Measurements from ENCODE around the gene ZNF24. TPM values are rescaled to one million over a fixed set of nuclear protein-coding genes. Genes with fewer than 3 reads are reported as not detected.
A peak's percentile ranks its signal among the peaks of the same experiment; 100 is the strongest.

Gene ZNF24
- total RNA-seq, 1 donor from 2014 or later = 64.1 TPM

DNA sequence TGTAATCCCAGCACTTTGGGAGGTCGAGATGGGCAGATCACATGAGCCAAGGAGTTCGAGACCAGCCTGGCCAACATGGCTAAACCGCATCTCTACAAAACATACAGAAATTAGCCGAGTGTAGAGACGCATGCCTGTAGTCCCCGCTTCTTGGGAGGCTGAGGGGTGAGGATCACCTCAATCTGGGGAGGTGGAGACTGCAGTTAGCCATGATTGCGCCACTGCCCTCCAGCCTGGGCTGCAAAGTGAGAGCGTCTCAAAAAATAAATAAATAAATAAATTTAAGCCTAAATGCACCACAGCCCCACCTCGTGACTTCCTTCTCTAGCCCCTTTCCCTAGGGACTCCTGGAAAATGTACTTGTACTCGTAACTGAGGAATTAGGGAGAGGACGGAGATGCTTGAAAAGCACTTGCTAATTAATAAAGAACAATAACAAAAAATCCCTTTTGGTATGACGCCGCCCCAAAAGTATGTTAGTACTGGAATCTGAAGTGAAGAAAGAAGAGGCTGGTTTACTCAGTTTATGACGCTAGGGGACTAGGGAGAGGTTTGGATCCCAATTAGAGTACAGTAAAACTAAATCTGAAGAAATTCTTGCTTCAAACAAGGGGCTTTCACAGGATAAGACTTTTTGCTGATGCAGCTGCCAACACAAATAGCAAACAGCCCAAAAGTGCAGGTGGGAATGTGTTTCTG, 33.8 kb upstream of the ZNF24 start:
- no peaks in the 10 kb centered on the region for H3K9me3 Mint-ChIP-seq
- DNase-seq (ENCODE audit: extremely low spot score, unreplicated experiment) = no peak
- peak overlapping the region; percentile 85 for H3K4me3 Mint-ChIP-seq
- H3K36me3 Mint-ChIP-seq = no peaks in the 10 kb centered on the region
- no peak overlapping the region for H3K27ac Mint-ChIP-seq
- H3K27me3 Mint-ChIP-seq = peaks cover 31% of the 10 kb centered on the region
- TF ChIP-seq, protein P1, sequence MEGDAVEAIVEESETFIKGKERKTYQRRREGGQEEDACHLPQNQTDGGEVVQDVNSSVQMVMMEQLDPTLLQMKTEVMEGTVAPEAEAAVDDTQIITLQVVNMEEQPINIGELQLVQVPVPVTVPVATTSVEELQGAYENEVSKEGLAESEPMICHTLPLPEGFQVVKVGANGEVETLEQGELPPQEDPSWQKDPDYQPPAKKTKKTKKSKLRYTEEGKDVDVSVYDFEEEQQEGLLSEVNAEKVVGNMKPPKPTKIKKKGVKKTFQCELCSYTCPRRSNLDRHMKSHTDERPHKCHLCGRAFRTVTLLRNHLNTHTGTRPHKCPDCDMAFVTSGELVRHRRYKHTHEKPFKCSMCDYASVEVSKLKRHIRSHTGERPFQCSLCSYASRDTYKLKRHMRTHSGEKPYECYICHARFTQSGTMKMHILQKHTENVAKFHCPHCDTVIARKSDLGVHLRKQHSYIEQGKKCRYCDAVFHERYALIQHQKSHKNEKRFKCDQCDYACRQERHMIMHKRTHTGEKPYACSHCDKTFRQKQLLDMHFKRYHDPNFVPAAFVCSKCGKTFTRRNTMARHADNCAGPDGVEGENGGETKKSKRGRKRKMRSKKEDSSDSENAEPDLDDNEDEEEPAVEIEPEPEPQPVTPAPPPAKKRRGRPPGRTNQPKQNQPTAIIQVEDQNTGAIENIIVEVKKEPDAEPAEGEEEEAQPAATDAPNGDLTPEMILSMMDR (conservative IDR thresholded peaks at IDR 0.05) = no peak
- no peaks in the 10 kb centered on the region for H3K4me1 Mint-ChIP-seq (ENCODE audit: unreplicated experiment)

DNA sequence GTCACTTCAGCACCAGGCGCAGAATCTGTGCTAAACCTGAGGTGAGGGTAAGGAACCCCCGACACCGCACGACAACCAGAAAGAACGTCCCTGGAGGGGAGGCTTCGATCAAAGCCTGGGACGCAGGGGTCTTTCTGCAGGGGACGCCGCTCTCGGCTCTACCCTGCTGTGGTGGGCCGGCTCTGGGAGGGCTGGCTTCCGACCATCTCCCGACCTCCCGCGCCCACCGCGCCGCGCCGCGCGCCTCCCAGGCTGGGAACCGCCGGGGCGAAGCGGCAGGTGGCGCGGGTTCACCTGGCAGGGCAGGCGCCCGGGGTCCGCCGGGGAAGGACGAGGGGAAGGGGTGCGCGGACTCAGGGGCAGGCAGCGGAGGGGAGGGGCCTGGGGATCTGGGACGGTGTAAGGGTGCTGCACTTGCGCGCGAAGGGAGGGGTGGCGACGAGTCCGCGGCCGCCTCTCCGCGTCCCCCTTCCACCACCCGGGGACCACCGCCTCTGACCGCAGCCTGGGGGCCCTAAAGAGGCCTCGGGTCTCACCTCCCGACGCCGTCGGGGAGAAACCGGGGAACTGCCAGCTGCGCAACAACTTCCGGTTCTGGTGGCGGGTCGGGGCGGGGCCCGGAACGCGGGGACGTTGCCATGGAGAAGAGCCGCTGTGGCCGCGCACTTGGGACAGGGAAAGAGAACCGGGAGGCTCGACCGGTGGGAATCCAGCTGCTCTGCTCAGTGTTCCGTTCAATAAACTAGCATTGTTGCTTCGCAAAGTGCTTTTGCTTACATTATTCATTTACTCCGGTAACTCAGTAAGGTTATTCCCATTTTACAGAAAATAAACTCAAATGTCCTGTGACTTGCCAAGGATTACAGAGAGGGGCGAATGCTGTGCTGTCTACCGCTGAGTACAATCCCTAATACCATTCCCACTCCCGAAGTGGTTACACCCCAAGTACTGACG, 32.8 kb upstream of the ZNF24 start, which contains the start of gene ZNF396:
TSS of gene ZNF396 (minus strand) at position 596 of the 954 bp plus-strand sequence. CDS start 3,045 bp downstream, outside the sequence.
- H3K9me3 Mint-ChIP-seq = no peaks in the 10 kb centered on the region
- H3K4me1 Mint-ChIP-seq (ENCODE audit: unreplicated experiment) = no peaks in the 10 kb centered on the region
- peaks cover 31% of the 10 kb centered on the region for H3K27me3 Mint-ChIP-seq
- peak within 1 kb of the TSS; percentile 48 for H3K27ac Mint-ChIP-seq
- DNase-seq (ENCODE audit: extremely low spot score, unreplicated experiment) = peak; percentile 80
- no peaks in the 10 kb centered on the region for H3K36me3 Mint-ChIP-seq
- TF ChIP-seq, protein P1 (conservative IDR thresholded peaks at IDR 0.05) = no peak
- peak within 1 kb of the TSS; percentile 90 for H3K4me3 Mint-ChIP-seq

DNA sequence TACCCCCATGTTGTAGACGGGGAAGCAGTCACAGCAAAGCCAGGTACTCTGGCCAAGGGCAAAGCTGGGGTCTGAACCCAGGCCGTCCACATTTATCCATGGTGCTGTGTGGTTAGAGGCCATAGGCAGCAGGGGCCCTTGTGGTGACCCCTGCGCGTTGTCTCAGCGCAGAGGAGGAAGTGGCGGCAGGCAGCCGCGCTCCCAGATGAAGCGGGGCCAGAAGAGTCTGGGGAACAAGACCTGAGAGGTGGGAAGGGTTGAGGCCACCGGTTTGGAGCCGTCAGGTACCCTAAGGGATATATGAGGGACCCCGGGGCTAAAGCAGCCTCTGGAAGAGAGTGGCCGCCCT, 32.1 kb upstream of the ZNF24 start:
- Mint-ChIP-seq H3K4me1 (ENCODE audit: unreplicated experiment) (no peaks in the 10 kb centered on the region), H3K27ac (peak overlapping the region; percentile 48), H3K36me3 (no peaks in the 10 kb centered on the region), H3K27me3 (peaks cover 31% of the 10 kb centered on the region), H3K4me3 (peak overlapping the region; percentile 90), H3K9me3 (no peaks in the 10 kb centered on the region)
- TF ChIP-seq, protein P1 (conservative IDR thresholded peaks at IDR 0.05) = no peak
- DNase-seq (ENCODE audit: extremely low spot score, unreplicated experiment) = no peak

DNA sequence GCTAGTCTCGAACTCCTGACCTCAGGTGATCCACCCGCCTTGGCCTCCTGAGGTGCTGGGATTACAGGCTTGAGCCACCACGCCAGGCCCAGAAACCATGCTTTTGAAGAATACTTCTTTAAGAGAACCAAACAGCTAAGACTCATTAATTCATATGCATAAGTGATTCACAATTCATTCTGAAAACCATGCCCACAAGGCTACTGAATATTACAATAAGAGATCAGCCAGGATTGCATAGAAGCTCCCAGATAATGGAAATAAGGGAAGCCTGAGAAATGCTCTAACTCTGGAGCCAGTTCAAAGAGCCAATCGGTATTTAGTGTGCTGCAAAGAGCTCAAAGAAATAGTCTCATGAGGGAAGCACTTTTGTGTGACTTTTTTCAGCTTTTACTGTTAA, 30.5 kb upstream of the ZNF24 start:
- H3K36me3 Mint-ChIP-seq = no peaks in the 10 kb centered on the region
- H3K4me3 Mint-ChIP-seq = peak overlapping the region; percentile 37
- peaks cover 28% of the 10 kb centered on the region for H3K27me3 Mint-ChIP-seq
- no peak for DNase-seq (ENCODE audit: extremely low spot score, unreplicated experiment)
- TF ChIP-seq, protein P1 (conservative IDR thresholded peaks at IDR 0.05) = no peak
- H3K9me3 Mint-ChIP-seq = no peaks in the 10 kb centered on the region
- no peaks in the 10 kb centered on the region for H3K4me1 Mint-ChIP-seq (ENCODE audit: unreplicated experiment)
- H3K27ac Mint-ChIP-seq = no peak overlapping the region

DNA sequence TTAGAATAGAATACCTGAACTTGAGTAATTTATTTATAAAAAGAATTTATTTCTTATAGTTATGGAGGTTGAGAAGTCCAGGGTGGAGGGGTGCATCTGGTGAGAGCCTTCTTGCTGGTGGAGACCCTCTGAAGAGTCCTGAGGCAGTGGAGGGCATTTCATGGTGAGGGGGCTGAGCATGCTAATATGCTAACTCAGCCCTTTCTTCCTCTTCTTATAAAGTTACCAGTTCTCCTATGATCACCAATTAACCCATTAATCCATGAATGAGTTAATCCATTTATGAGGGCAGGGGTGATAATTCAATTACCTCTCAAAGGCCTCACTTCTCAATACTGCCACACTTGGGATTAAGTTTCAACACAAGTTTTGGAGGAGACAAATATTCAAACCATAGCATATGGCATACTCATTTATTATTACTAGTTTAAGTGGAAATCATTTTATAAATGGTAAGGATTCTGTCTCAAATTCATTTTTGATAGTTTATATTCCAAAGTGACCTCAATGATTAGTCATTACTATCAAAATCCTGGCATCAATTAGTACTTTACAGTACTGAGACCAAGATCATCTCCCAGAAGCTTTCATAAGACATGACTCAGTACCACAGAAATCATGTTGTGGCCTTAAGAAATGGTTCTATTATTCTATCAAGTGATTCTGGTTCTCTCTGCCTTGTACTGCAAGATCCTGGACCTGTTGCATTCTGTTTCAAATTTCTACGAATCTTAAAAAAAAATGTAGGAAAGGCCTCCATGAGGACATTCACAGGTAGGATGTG, 27.4 kb upstream of the ZNF24 start:
- Mint-ChIP-seq H3K27me3 (peaks cover 5% of the 10 kb centered on the region), H3K36me3 (no peaks in the 10 kb centered on the region), H3K27ac (no peak overlapping the region), H3K4me1 (ENCODE audit: unreplicated experiment) (no peaks in the 10 kb centered on the region), H3K9me3 (no peaks in the 10 kb centered on the region), H3K4me3 (no peak overlapping the region)
- DNase-seq (ENCODE audit: extremely low spot score, unreplicated experiment) = no peak
- TF ChIP-seq, protein P1 (conservative IDR thresholded peaks at IDR 0.05) = no peak

All from type B pancreatic cell (in vitro differentiated cells).